ENCODE measurements around the gene PEMT. TPM values are rescaled to one million over a fixed set of nuclear protein-coding genes. Genes with fewer than 3 reads are reported as not detected.

The PEMT gene
- total and polyA plus RNA-seq, 7 donors: 15.9 to 79.0 (median 26.0) TPM

DNA sequence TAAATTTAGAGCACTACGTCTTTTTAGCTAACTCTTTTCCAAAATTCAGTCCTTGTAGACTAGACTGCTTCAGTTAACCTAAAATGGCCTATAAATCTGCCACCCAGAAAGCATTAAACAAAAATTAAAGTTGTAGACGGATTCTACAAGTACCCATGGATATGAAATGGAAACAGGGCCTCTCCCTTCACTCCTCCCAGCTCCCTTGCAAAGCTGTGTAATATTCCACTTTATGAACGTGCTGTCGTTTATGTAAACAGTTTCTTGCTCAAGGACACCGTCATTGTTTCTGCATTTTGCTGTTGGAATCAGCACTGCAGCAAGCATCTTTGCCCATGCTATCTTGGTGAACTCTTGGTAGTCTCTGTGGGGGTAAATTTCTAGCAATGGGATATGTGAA is 109.6 kb downstream of the PEMT start:
- H3K27me3 ChIP-seq (ENCODE audit: insufficient read depth in 3 of 3, low read length in 2 of 3): no peaks in the 10 kb centered on the region
- peaks cover 0 to 14% of the 10 kb centered on the region in 2 donors for H3K36me3 ChIP-seq (ENCODE audit: insufficient read depth in 1 of 2, low read depth in 1 of 2)
- peaks cover 46% of the 10 kb centered on the region for H3K4me1 ChIP-seq
- H3K9me3 ChIP-seq: no peaks in the 10 kb centered on the region
- TF ChIP-seq, protein P1, sequence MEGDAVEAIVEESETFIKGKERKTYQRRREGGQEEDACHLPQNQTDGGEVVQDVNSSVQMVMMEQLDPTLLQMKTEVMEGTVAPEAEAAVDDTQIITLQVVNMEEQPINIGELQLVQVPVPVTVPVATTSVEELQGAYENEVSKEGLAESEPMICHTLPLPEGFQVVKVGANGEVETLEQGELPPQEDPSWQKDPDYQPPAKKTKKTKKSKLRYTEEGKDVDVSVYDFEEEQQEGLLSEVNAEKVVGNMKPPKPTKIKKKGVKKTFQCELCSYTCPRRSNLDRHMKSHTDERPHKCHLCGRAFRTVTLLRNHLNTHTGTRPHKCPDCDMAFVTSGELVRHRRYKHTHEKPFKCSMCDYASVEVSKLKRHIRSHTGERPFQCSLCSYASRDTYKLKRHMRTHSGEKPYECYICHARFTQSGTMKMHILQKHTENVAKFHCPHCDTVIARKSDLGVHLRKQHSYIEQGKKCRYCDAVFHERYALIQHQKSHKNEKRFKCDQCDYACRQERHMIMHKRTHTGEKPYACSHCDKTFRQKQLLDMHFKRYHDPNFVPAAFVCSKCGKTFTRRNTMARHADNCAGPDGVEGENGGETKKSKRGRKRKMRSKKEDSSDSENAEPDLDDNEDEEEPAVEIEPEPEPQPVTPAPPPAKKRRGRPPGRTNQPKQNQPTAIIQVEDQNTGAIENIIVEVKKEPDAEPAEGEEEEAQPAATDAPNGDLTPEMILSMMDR (IDR thresholded peaks at IDR 0.05): no peak
- DNase-seq (no peak), ATAC-seq (no peak)
- intact Hi-C loops (cut with DNase I): no loop called here
- no peak overlapping the region for H3K4me3 ChIP-seq
- no peak overlapping the region for H3K27ac ChIP-seq
- 53 to 72% (median 55%) methylated on average over 5 of the region's 5 CpGs for WGBS, 3 donors

DNA sequence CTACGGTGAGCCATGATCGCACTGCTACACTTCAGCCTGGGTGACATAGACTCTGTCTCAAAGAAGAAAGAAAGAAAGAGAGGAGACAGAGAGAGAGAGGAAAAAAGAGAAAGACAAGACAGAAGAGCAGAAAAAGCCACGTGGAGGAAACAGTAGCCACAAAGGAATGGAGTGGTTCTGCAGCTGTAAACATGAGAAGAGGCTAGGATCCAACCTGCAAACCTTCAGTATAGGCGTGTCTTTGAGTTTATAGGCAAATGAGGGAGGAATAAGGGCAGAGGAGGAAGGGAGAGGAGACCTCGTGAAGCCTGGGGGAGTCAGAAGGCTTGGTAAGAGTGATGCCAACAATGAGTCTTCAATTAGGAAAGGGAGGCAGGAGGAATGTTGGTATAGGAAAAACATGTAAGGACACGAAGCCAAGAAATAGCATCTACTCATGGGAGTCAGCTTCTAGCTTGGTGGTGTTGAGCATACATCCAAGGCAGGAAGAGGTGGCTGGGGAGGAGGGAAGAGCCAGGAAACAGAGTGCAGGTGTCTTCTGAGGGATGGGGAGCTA is 110.8 kb downstream of the PEMT start:
- DNase-seq (no peak), ATAC-seq (no peak)
- H3K4me3 ChIP-seq: no peak overlapping the region
- no peaks in the 10 kb centered on the region for H3K27me3 ChIP-seq (ENCODE audit: insufficient read depth in 3 of 3, low read length in 2 of 3)
- TF ChIP-seq, protein P1 (IDR thresholded peaks at IDR 0.05): no peak
- H3K9me3 ChIP-seq: no peaks in the 10 kb centered on the region
- peaks cover 46% of the 10 kb centered on the region for H3K4me1 ChIP-seq
- H3K27ac ChIP-seq: peak overlapping the region; percentile 19
- intact Hi-C loops (cut with DNase I): no loop called here
- 66 to 71% (median 69%) methylated on average over 6 of the region's 6 CpGs for WGBS, 3 donors
- peaks cover 0 to 14% of the 10 kb centered on the region in 2 donors for H3K36me3 ChIP-seq (ENCODE audit: insufficient read depth in 1 of 2, low read depth in 1 of 2)

DNA sequence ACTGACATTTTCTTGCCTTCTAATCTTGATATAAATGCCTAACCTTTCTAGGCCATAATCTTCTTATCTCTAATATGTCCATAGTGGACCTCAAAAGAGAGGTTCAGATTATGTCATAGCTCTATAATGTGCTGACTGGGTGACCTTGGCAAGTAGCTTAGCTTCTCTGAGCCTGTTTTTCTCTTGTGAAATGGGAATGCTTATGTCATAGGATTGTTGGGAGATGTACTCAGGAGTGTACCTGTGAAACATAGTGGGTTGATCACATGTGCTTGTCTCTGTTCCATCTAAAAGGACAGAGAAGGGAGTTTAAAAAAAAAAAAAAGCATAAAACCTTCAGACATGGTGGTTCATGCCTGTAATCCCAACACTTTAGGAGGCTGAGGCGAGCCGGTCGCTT is 112.3 kb downstream of the PEMT start:
- no peaks in the 10 kb centered on the region for H3K9me3 ChIP-seq
- peaks cover 0 to 14% of the 10 kb centered on the region in 2 donors for H3K36me3 ChIP-seq (ENCODE audit: insufficient read depth in 1 of 2, low read depth in 1 of 2)
- WGBS, 3 donors: 96 to 98% (median 96%) methylated on average over 3 of the region's 3 CpGs
- TF ChIP-seq, protein P1 (IDR thresholded peaks at IDR 0.05): no peak
- intact Hi-C loops (cut with DNase I): no loop called here
- peaks cover 42% of the 10 kb centered on the region for H3K4me1 ChIP-seq
- H3K4me3 ChIP-seq: peak overlapping the region; percentile 90
- DNase-seq (no peak), ATAC-seq (no peak)
- H3K27me3 ChIP-seq (ENCODE audit: insufficient read depth in 3 of 3, low read length in 2 of 3): no peaks in the 10 kb centered on the region
- no peak overlapping the region for H3K27ac ChIP-seq

DNA sequence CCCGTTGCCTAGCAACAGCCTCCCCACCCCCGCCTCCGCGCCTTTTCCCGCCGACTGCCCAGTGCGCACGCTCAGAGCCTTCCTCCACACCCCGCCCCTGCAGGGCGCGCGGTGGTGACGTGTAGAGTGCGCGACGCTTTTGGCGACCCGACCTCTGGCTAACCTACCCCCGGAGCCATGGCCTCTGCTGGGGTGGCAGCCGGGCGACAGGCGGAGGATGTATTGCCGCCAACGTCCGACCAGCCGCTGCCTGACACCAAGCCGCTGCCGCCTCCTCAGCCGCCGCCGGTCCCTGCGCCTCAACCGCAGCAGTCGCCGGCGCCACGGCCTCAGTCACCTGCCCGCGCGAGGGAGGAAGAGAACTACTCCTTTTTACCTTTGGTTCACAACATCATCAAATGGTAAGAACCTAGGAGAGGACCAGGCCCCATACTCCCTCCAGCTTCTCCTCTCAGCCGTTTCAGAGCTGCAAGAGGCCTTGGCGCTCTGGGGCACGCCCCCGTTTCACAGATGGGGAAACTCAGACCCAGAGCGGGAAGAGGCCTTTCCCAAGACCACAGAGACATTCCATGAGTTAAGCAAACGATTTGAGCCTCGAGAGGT is 114.5 kb downstream of the PEMT start, which contains the start of gene MED9:
MED9 (plus strand) TSS at position 136 of the 603 bp plus-strand sequence; CDS start at position 178, 42 bp downstream.
- H3K4me3 ChIP-seq: peak within 1 kb of the TSS; percentile 90
- peaks cover 0 to 3% (median 0%) of the 10 kb centered on the region in 3 donors for H3K27me3 ChIP-seq (ENCODE audit: insufficient read depth in 3 of 3, low read length in 2 of 3)
- peaks cover 32% of the 10 kb centered on the region for H3K4me1 ChIP-seq
- intact Hi-C loops (cut with DNase I): loop anchor here in 1 of 2 donors (2.0 kb wide), 1 partner anchor 20 kb away; the partner anchor contains the start of gene RASD1
- DNase-seq: peak; percentile 94 to 97
- 0 to 1% (median 1%) methylated on average over 39 to 47 of the region's 47 CpGs for WGBS, 3 donors
- H3K9me3 ChIP-seq: no peaks in the 10 kb centered on the region
- peaks cover 0 to 14% of the 10 kb centered on the region in 2 donors for H3K36me3 ChIP-seq (ENCODE audit: insufficient read depth in 1 of 2, low read depth in 1 of 2)
- peak within 1 kb of the TSS; percentile 87 for H3K27ac ChIP-seq
- TF ChIP-seq, protein P1 (IDR thresholded peaks at IDR 0.05): no peak
- ATAC-seq: peak; percentile 98 to 100 (median 100)

All from psoas muscle (tissue), 8 donors.